ENCODE data around the gene PIGC. TPM values are rescaled to one million over a fixed set of nuclear protein-coding genes. Genes with fewer than 3 reads are reported as not detected.

The PIGC gene
- total RNA-seq, 1 experiment from 2014 or later, result 17.5 TPM

DNA sequence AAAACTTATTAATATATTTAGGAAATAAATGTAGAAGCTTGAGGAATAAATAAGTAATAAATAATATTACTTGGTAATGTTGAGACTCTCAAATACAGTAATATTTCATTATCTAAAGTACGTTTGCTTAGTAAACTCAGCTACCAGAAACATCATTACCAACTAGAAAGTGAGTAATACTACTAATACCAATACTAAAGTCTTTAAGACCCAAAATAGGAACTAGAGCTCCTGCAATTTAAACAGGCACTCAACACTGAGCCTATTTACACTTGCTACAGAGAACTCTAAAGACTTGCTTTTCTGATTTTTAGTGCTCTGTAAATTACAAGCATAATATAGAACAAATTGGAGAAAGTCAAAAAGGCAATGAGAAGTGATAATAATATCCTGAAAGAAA lies 36.9 kb downstream of the PIGC start:
- Histone ChIP-seq H2BK120ac (ENCODE audit: low read depth, low read length, poor library complexity, severe bottlenecking) (no peak overlapping the region), H3K4me2 (ENCODE audit: insufficient read depth, insufficient read length, low read length) (no peak overlapping the region), H3K79me2 (ENCODE audit: insufficient read depth, low read length) (no peaks in the 10 kb centered on the region), H3K56ac (ENCODE audit: insufficient read length, low read depth, low read length) (no peak overlapping the region), H3K14ac (ENCODE audit: insufficient read depth, low read length) (no peak overlapping the region), H4K91ac (ENCODE audit: insufficient read length, low read depth, low read length) (no peak overlapping the region), H2BK5ac (ENCODE audit: insufficient read length, low read length) (no peak overlapping the region), H3K23me2 (ENCODE audit: insufficient read length, low read depth, low read length, poor library complexity, severe bottlenecking) (no peaks in the 10 kb centered on the region), H3K18ac (ENCODE audit: insufficient read length, low read depth, low read length) (no peak overlapping the region), H3K9ac (ENCODE audit: extremely low read depth, insufficient read length, low read length) (no peak overlapping the region), H3K27ac (ENCODE audit: insufficient read length, low read depth, low read length) (no peak overlapping the region), H3K4ac (ENCODE audit: low read depth, low read length) (no peak overlapping the region), H4K5ac (ENCODE audit: insufficient read length, low read depth, low read length) (no peak overlapping the region), H3K4me1 (ENCODE audit: insufficient read depth, low read length) (no peaks in the 10 kb centered on the region), H2BK12ac (ENCODE audit: insufficient read length, low read depth, low read length) (no peak overlapping the region), H2AK5ac (ENCODE audit: insufficient read length, low read length) (no peak overlapping the region), H3K27me3 (ENCODE audit: insufficient read depth, low read length) (no peaks in the 10 kb centered on the region), H2BK20ac (ENCODE audit: low read depth, low read length, poor library complexity, severe bottlenecking) (no peak overlapping the region), H3K23ac (ENCODE audit: insufficient read length, low read depth, low read length) (no peak overlapping the region), H2BK15ac (ENCODE audit: low read depth, low read length) (no peak overlapping the region), H3T11ph (ENCODE audit: low read length) (no peak overlapping the region), H3K79me1 (ENCODE audit: insufficient read depth, low read depth, low read length, poor library complexity, severe bottlenecking) (no peaks in the 10 kb centered on the region), H4K8ac (replicated peaks; ENCODE audit: insufficient read length, low read depth, low read length) (no peak overlapping the region), H3K9me3 (ENCODE audit: control insufficient read depth, low read depth, low read length) (no peaks in the 10 kb centered on the region), H4K20me1 (ENCODE audit: control insufficient read depth, insufficient read depth, insufficient read length) (no peaks in the 10 kb centered on the region), H2AFZ (ENCODE audit: low read length) (no peak overlapping the region)
- Mint-ChIP-seq H3K27me3 (ENCODE audit: low read depth) (no peaks in the 10 kb centered on the region), H3K4me1 (peaks cover 0 to 2% of the 10 kb centered on the region in 2 experiments; a peak in 2 of 4 replicates), H3K36me3 (ENCODE audit: insufficient read depth in 1 of 3, low read depth in 3 of 3) (no peaks in the 10 kb centered on the region), H3K27ac (no peak overlapping the region), H3K4me3 (no peak overlapping the region), H3K9me3 (no peaks in the 10 kb centered on the region)
- TF ChIP-seq, protein P1, sequence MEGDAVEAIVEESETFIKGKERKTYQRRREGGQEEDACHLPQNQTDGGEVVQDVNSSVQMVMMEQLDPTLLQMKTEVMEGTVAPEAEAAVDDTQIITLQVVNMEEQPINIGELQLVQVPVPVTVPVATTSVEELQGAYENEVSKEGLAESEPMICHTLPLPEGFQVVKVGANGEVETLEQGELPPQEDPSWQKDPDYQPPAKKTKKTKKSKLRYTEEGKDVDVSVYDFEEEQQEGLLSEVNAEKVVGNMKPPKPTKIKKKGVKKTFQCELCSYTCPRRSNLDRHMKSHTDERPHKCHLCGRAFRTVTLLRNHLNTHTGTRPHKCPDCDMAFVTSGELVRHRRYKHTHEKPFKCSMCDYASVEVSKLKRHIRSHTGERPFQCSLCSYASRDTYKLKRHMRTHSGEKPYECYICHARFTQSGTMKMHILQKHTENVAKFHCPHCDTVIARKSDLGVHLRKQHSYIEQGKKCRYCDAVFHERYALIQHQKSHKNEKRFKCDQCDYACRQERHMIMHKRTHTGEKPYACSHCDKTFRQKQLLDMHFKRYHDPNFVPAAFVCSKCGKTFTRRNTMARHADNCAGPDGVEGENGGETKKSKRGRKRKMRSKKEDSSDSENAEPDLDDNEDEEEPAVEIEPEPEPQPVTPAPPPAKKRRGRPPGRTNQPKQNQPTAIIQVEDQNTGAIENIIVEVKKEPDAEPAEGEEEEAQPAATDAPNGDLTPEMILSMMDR (conservative IDR thresholded peaks at IDR 0.05), result no peak
- no CpG with 5 or more reads among the region's 1 CpG for WGBS (ENCODE audit: extremely low coverage, insufficient read length, low lambda C conversion rate)
- no peak for DNase-seq

All from H9 (cell line).